OCI-LY3 (cell line): Measurements from ENCODE around the gene MTFR2.

Source experiments
- EZH2phosphoT487 ChIP-seq: fragments of 200-600 bp; shearing (Covaris generic); IDR thresholded peaks from 2 replicates; pipeline ENCODE4 v1.6.1; 2018; ENCODE audit warnings: antibody characterized with exemption, mixed run types, low read depth
- TF ChIP-seq, protein P1 (sequence below): fragments of 200-600, 300-600 bp; sonication (generic); IDR thresholded peaks from 2 replicates; pipeline ENCODE4 v1.5.1; 2014; ENCODE audit warnings: antibody characterized with exemption, low read length, low read depth

DNA sequence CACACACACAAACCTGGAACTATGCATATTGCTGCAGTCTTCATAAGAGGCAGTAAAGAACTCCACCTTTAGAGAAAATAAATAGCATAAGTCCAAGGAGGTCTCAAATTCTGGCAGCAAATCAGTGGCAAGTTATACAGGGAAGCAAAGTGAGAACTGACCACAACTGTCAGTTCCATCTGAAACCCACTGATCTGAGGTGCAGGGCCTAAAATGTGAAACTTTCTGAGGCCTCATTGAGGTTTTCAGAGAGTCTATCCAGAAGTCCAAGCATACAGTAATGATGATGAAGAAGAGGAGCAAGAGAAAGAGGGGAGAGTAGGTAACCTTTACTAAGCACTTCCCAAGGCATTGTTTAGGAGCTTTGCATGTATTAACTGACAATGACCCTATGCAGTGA, 36.3 kb downstream of the MTFR2 start:
- TF ChIP-seq, protein P1, sequence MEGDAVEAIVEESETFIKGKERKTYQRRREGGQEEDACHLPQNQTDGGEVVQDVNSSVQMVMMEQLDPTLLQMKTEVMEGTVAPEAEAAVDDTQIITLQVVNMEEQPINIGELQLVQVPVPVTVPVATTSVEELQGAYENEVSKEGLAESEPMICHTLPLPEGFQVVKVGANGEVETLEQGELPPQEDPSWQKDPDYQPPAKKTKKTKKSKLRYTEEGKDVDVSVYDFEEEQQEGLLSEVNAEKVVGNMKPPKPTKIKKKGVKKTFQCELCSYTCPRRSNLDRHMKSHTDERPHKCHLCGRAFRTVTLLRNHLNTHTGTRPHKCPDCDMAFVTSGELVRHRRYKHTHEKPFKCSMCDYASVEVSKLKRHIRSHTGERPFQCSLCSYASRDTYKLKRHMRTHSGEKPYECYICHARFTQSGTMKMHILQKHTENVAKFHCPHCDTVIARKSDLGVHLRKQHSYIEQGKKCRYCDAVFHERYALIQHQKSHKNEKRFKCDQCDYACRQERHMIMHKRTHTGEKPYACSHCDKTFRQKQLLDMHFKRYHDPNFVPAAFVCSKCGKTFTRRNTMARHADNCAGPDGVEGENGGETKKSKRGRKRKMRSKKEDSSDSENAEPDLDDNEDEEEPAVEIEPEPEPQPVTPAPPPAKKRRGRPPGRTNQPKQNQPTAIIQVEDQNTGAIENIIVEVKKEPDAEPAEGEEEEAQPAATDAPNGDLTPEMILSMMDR: no peak
- TF ChIP-seq EZH2phosphoT487: no peak
